ENCODE data around the gene PRKCZ.
A peak's percentile ranks its signal among the peaks of the same experiment; 100 is the strongest.
"Not testable (repeated sequence)": the region's sequence is repeated elsewhere in the genome, so short reads cannot be mapped to it uniquely, and the experiment has no call there.

Gene PRKCZ

GRCh38 chr1:2119886-2120285 lies 69.7 kb downstream of the PRKCZ start:
- DNase-seq (ENCODE audit: low read depth in 2 of 2), result no peak

- DNase-seq (ENCODE audit: low read depth in 2 of 2), result no peak
Measured at GRCh38 chr1:2121101-2121691, 71.0 kb downstream of the PRKCZ start.

- DNase-seq (ENCODE audit: low read depth in 2 of 2), result not testable (repeated sequence)
Measured at GRCh38 chr1:2121794-2122193, 71.6 kb downstream of the PRKCZ start.

GRCh38 chr1:2124446-2125198 lies 74.4 kb downstream of the PRKCZ start:
- DNase-seq (ENCODE audit: low read depth in 2 of 2), result no peak

GRCh38 chr1:2125350-2126211 lies 75.4 kb downstream of the PRKCZ start:
- no peak for DNase-seq (ENCODE audit: low read depth in 2 of 2)

GRCh38 chr1:2126331-2127186 lies 76.3 kb downstream of the PRKCZ start:
- DNase-seq (ENCODE audit: low read depth in 2 of 2), result no peak

GRCh38 chr1:2127187-2128145 lies 77.3 kb downstream of the PRKCZ start:
- no peak for DNase-seq (ENCODE audit: low read depth in 2 of 2)

GRCh38 chr1:2128189-2128901 lies 78.1 kb downstream of the PRKCZ start:
- no peak for DNase-seq (ENCODE audit: low read depth in 2 of 2)

GRCh38 chr1:2129256-2129943 lies 79.2 kb downstream of the PRKCZ start:
- DNase-seq (ENCODE audit: low read depth in 2 of 2), result no peak

GRCh38 chr1:2130156-2130555 lies 79.9 kb downstream of the PRKCZ start:
- no peak for DNase-seq (ENCODE audit: low read depth in 2 of 2)

GRCh38 chr1:2130871-2131289 lies 80.7 kb downstream of the PRKCZ start:
- DNase-seq (ENCODE audit: low read depth in 2 of 2), result no peak

- peak; percentile 8 to 15 for DNase-seq (ENCODE audit: low read depth in 2 of 2)
Measured at GRCh38 chr1:2132222-2133038, 82.2 kb downstream of the PRKCZ start.

- peak; percentile 95 to 96 for DNase-seq (ENCODE audit: low read depth in 2 of 2)
Measured at GRCh38 chr1:2133039-2133878, 83.0 kb downstream of the PRKCZ start.

- DNase-seq (ENCODE audit: low read depth in 2 of 2), result no peak
Measured at GRCh38 chr1:2133879-2134215, 83.6 kb downstream of the PRKCZ start.

GRCh38 chr1:2134266-2134620 lies 84.0 kb downstream of the PRKCZ start:
- no peak for DNase-seq (ENCODE audit: low read depth in 2 of 2)

GRCh38 chr1:2134621-2135307 lies 84.6 kb downstream of the PRKCZ start:
- DNase-seq (ENCODE audit: low read depth in 2 of 2), result no peak

GRCh38 chr1:2135441-2135841 lies 85.2 kb downstream of the PRKCZ start:
- peak in 1 of 2 experiments; percentile 6 for DNase-seq (ENCODE audit: low read depth in 2 of 2)
